HG02973 (cell line): Measurements from ENCODE around the gene ZDHHC24.

ENCODE experiments used
- ATAC-seq: cut with Tn5 transposase; IDR thresholded peaks from one replicate; pipeline ENCODE4 v1.9.1; 2021; ENCODE audit warnings: moderate library complexity; ENCODE audit not compliant: unreplicated experiment

Gene ZDHHC24

GRCh38 chr11:66505276-66505816, 40.5 kb downstream of the ZDHHC24 start:
- ATAC-seq: no peak

GRCh38 chr11:66498506-66498905, 47.3 kb downstream of the ZDHHC24 start:
- no peak for ATAC-seq

- ATAC-seq: no peak
These were observed 48.6 kb downstream of the ZDHHC24 start for GRCh38 chr11:66497206-66497605.

GRCh38 chr11:66495401-66495854, 50.4 kb downstream of the ZDHHC24 start:
- no peak for ATAC-seq

- ATAC-seq: no peak
These were observed 50.9 kb downstream of the ZDHHC24 start for GRCh38 chr11:66494935-66495334.

GRCh38 chr11:66494458-66494857, 51.4 kb downstream of the ZDHHC24 start:
- ATAC-seq: no peak

GRCh38 chr11:66493130-66493529, 52.7 kb downstream of the ZDHHC24 start:
- no peak for ATAC-seq

- ATAC-seq: no peak
These were observed 53.5 kb downstream of the ZDHHC24 start for GRCh38 chr11:66492161-66492865.

GRCh38 chr11:66491315-66491935, 54.4 kb downstream of the ZDHHC24 start:
- no peak for ATAC-seq

- no peak for ATAC-seq
These were observed 56.2 kb downstream of the ZDHHC24 start for GRCh38 chr11:66489636-66490035.

- no peak for ATAC-seq
These were observed 56.9 kb downstream of the ZDHHC24 start for GRCh38 chr11:66488957-66489356.

GRCh38 chr11:66484806-66485380, 61.0 kb downstream of the ZDHHC24 start:
- no peak for ATAC-seq

- ATAC-seq: peak; percentile 75
These were observed 65.5 kb downstream of the ZDHHC24 start, which contains the start of gene DPP3 for GRCh38 chr11:66480117-66480938. Gene DPP3 (plus strand): TSS chr11:66480434. CDS start chr11:66482201, 1,767 bp downstream.

- no peak for ATAC-seq
These were observed 66.3 kb downstream of the ZDHHC24 start for GRCh38 chr11:66479394-66480116.

- no peak for ATAC-seq
These were observed 67.0 kb downstream of the ZDHHC24 start for GRCh38 chr11:66478729-66479393.

GRCh38 chr11:66477263-66478201, 68.3 kb downstream of the ZDHHC24 start:
- no peak for ATAC-seq

- ATAC-seq: no peak
These were observed 69.0 kb downstream of the ZDHHC24 start for GRCh38 chr11:66476841-66477251.

- ATAC-seq: no peak
These were observed 69.5 kb downstream of the ZDHHC24 start for GRCh38 chr11:66476173-66476840.
